Measurements from ENCODE around the gene ZNF618. TPM values are rescaled to one million over a fixed set of nuclear protein-coding genes. Genes with fewer than 3 reads are reported as not detected.
"Not testable (repeated sequence)": the region's sequence is repeated elsewhere in the genome, so short reads cannot be mapped to it uniquely, and the experiment has no call there.

ZNF618 gene
- total RNA-seq, 1 donor from 2014 or later = 7.8 TPM

GRCh38 chr9:114039484-114039883, 163.4 kb downstream of the ZNF618 start:
- DNase-seq = no peak

DNA sequence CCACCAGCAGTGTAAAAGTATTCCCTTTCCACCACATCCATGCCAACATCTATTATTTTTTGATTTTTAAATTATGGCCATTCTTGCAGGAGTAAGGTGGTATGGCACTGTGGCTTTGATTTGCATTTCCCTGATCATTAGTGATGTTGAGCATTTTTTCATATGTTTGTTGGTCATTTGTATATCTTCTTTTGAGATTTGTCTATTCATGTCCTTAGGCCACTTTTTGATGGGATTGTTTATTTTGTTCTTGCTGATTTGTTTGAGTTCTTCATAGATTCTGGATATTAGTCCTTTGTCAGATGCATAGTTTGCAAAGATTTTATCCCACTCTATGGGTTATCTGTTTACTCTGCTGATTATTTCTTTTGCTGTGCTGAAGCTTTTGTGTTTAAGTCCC, 167.6 kb downstream of the ZNF618 start:
- not testable (repeated sequence) for DNase-seq

GRCh38 chr9:114046237-114046755, 170.2 kb downstream of the ZNF618 start:
- DNase-seq = no peak

GRCh38 chr9:114046875-114047274, 170.8 kb downstream of the ZNF618 start:
- DNase-seq = no peak

DNA sequence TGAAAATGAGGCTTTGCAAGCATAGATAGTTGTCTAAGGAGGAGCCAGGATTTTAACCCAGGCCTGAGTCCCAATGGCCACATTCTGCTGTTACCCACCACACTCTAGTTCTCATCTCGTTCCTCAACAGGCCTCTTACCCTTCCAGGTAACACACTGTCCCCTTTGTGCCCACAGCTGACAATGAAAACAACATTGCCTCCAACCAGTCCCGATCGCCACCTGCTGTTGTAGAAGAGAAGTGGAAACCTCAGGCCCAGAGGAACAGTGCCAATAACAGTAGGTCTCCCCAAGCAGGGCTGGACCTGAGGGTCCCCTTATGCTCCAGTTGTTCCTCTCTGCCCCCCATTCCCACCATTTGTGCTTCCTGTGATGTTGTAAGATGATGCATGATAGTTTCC, 171.6 kb downstream of the ZNF618 start:
- no peak for DNase-seq

- no peak for DNase-seq
Measured at GRCh38 chr9:114048533-114049415, 172.7 kb downstream of the ZNF618 start.

GRCh38 chr9:114049441-114050225, 173.5 kb downstream of the ZNF618 start:
- no peak for DNase-seq

- DNase-seq = no peak
Measured at GRCh38 chr9:114050226-114050568, 174.1 kb downstream of the ZNF618 start.

GRCh38 chr9:114050646-114051045, 174.5 kb downstream of the ZNF618 start:
- no peak for DNase-seq

- no peak for DNase-seq
Measured at GRCh38 chr9:114051281-114051680, 175.2 kb downstream of the ZNF618 start.

DNA sequence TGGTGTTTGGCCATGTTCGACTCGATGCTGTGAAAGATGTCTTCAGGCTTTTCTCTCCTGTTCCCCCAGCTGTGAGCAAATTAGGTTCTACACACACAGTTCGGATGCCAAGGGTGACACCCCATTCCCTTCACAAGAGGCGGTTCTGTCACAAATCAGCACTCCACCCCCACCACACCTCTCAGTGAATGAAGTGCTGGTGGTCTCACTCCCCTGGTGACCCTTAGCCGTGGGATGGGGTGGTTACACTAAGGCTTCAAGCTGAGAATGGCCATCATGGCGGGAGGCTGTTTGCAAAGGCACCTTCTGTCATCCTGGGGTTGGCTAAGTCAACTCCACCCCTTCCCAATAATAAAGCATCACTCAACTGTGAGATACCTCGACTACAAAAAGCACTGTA, 175.6 kb downstream of the ZNF618 start:
- no peak for DNase-seq

DNA sequence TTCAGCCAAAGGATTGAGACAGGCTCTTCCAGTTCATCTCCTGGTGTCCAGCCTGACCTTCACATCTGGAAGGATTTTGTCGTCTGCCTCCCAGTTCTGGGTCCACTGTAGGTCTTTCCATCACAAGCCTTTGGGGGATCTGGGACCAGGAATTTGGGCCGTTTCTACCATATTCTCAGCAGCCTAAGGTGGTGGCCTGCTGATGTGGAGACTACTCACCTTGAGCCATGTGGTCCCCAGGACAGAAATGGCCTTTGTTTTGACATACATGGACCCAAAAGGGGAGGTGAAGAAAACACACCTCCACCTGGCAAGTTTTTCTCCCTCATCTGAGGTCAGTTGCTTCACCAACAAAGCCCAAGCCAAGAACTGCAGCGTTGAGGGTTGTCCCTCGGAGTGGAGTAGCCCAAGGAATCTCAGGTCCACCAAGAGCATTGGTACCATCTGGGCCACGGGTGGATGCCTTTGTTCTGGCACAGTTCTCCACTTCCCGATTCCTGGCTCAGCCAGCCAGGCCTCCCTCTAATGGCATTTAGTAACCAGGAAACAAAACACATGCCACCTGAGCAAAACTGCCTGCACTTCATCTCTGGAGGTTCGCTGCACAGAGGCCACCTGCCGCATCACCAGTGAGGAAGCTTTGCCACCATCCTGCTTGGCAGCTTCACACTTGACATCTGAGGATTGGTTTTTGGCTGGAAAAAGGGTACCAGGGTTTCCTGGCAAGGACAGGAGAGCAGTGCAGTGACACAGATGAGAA, 177.3 kb downstream of the ZNF618 start:
- DNase-seq = no peak

DNA sequence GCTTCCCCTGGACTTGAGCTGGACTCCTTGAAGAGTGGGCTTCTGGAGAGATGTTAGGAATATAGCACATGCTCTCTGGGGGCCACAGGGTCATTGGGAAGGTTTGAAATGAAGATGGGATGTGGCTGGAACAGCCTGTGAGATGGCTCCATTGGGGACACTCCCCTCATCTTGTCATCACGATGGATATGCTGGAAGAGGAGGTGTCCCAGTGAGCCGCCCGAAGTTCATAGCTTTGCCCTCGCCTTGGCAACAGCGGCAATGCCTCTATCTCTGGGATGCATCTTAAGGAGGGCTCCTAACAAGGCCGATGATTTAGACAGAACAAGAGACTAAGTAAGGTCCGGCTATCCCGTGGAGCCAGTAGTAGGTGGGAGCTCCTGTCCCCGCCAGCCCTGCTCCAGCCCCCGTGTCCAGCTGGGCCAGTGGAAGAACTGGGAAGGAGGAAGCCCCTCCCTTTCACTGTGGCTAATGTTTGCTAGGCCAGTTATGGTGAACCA, 178.1 kb downstream of the ZNF618 start:
- no peak for DNase-seq

- DNase-seq = no peak
Measured at GRCh38 chr9:114055061-114055460, 179.0 kb downstream of the ZNF618 start.

DNA sequence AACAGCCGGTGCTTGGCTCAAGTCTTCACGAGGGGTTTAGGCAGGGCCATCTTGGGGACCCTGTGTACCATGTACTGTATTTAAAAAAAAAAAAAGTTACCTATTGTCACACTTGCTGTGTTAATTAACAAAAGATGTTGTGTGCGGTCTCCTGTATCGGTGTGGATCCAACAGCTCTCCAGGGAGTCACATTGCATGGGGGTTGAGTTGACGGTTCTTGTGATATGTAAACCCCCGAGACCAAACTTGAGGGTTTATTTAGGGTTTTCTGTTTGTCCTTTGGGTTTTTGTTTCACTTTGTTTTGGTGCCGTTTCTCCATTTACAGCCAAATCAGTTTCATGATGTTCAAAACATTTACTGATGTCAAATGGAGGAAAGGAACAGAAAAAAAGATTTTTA, 179.8 kb downstream of the ZNF618 start:
- no peak for DNase-seq

DNA sequence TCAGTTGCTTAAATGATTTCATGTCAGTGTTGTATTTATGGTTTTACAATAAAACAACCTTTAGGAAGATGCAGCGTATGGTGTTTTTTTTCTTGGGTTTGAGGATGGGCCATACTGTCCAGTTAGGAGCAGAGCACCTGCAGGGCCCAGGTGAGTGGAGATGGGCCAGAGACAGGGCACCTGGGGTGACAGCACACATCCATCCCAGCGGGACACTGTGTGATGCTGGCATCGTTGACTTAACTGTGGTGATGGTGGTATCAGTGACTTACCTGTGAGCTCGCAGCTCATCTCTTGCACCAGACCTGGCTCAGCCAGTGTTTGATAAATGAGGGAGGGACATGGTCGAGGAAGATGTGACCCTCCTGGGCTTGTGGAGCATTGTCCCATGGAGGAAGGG, 180.4 kb downstream of the ZNF618 start:
- DNase-seq = no peak

DNA sequence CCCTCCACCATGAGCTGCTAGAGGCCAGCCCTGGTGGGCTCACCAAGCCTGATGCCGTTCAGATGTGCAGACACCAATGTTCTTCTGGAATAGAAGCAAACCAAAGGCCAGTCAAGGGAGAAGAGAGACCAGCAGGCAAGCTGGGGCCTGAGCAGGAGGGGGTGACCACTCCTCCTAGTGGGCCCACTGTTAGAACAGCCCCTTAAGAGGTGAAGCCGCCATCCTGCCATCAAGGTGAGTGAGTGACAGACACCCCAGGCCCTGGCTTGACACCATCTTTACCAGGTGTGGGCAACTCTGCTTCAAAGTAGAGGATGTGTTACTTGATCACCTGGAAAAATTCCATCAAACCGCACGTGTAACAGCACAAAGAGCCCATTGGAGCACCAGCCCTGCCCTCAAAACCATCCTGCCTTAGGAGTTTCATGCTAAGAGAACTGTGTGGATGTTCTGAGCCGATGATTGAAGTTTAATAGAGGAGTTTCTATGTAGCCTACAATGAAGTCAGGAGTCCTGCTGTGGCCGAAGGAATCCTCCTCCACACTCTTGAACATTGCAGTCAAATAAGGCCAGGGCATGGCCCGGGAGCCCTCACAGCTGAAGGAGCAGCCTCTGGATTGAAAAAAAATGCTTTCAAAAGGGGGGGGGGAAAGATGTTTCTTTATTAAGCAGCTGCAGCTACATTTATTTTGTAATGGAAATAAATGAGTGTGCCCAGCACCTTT, 181.2 kb downstream of the ZNF618 start:
- DNase-seq = no peak

DNA sequence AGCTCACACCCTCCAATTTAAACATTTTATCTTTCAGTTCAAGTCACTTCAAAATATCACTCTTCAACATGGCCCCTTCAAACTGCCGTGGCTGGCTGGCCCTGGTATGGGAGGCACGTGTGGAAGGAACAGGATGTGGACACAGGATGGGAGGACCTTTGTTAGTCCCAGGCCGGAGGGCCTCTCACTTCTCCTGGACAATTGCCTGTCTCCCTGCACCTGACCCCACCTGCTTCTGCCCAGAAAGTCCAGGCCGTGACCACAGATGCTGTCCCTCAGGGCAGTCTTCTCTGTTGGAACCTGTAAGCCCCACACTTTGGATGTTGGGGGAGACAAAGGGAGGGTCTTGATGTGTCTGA, 182.6 kb downstream of the ZNF618 start:
- no peak for DNase-seq

GRCh38 chr9:114059047-114059803, 183.1 kb downstream of the ZNF618 start:
- no peak for DNase-seq

GRCh38 chr9:114060070-114060469, 184.0 kb downstream of the ZNF618 start:
- DNase-seq = no peak

- DNase-seq = no peak
Measured at GRCh38 chr9:114060711-114061110, 184.6 kb downstream of the ZNF618 start.
